GM10266 (cell line): Measurements from ENCODE around the gene SRRD.

Experiments
- DNase-seq: peaks from one replicate; pipeline ENCODE4 v3.0.0; 2012; ENCODE audit errors: extremely low spot score
- CTCF ChIP-seq: IDR thresholded peaks from 2 replicates; pipeline ENCODE4 v1.5.1; 2012; ENCODE audit warnings: mild to moderate bottlenecking, low read depth; ENCODE audit not compliant: control insufficient read depth, insufficient read depth; ENCODE audit errors: missing control alignments

The SRRD gene

GRCh38 chr22:26542831-26543230, 59.2 kb downstream of the SRRD start:
- no peak for TF ChIP-seq CTCF

More at GRCh38 chr22:26542831-26543230, 59.2 kb downstream of the SRRD start:
- peak; percentile 45 for DNase-seq
